Measurements from ENCODE around the gene FHIT. TPM values are rescaled to one million over a fixed set of nuclear protein-coding genes. Genes with fewer than 3 reads are reported as not detected.
A peak's percentile ranks its signal among the peaks of the same experiment; 100 is the strongest.

FHIT gene
- total RNA-seq, 1 experiment from 2014 or later, result 9.8 TPM

DNA sequence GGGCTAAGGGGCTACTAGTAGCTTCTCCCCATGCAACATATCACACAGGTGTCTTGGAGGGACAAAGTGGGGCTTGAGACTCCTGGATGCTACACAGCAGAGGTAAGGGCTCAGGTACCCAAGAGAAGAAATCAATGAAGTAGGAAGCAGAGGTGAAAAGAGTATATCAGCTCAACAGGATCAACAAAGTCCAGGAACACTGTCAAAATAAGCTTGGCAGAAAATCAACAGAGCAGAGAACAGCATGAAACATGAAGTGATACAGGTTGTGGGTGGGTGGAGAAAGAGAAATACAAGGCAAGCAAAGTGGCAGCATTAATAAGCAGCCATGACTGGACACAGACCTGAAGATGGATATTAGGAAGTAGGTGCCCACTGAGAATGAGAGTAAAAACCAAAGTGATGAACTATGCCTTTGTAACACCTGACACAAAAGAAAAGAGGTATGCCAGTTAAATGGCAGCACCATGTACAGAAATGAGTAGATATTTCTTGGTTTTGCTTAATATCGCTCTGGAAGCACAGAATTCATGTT lies 637.4 kb downstream of the FHIT start:
- Histone ChIP-seq H3K36me3 (ENCODE audit: low read depth) (no peaks in the 10 kb centered on the region), H4K20me1 (ENCODE audit: insufficient read depth) (no peaks in the 10 kb centered on the region), H3K4me1 (replicated peaks; ENCODE audit: insufficient read depth) (no peaks in the 10 kb centered on the region), H3K27ac (no peak overlapping the region), H3K27me3 (ENCODE audit: insufficient read depth, low read depth) (no peaks in the 10 kb centered on the region), H3K9me2 (ENCODE audit: insufficient read depth) (no peaks in the 10 kb centered on the region), H3F3A (ENCODE audit: insufficient read depth, low read depth) (no peaks in the 10 kb centered on the region), H2AFZ (no peak overlapping the region), H3K4me2 (no peak overlapping the region), H3K79me2 (ENCODE audit: low read depth) (no peaks in the 10 kb centered on the region), H3K9me3 (ENCODE audit: insufficient read depth, low read depth) (no peaks in the 10 kb centered on the region), H3K4me3 (no peak overlapping the region)
- POLR2A ChIA-PET (ENCODE audit: unreplicated experiment), result no interaction called here
- CTCF ChIA-PET, result no interaction called here
- BruUV-seq (replicated peaks), result no TSS peak
- intact Hi-C loops (cut with micrococcal nuclease; ENCODE audit: unreplicated experiment), result no loop called here
- no peak for TF ChIP-seq EZH2 (IDR thresholded peaks at IDR 0.05; ENCODE audit: low read depth)
- TF ChIP-seq, protein P1, sequence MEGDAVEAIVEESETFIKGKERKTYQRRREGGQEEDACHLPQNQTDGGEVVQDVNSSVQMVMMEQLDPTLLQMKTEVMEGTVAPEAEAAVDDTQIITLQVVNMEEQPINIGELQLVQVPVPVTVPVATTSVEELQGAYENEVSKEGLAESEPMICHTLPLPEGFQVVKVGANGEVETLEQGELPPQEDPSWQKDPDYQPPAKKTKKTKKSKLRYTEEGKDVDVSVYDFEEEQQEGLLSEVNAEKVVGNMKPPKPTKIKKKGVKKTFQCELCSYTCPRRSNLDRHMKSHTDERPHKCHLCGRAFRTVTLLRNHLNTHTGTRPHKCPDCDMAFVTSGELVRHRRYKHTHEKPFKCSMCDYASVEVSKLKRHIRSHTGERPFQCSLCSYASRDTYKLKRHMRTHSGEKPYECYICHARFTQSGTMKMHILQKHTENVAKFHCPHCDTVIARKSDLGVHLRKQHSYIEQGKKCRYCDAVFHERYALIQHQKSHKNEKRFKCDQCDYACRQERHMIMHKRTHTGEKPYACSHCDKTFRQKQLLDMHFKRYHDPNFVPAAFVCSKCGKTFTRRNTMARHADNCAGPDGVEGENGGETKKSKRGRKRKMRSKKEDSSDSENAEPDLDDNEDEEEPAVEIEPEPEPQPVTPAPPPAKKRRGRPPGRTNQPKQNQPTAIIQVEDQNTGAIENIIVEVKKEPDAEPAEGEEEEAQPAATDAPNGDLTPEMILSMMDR (conservative IDR thresholded peaks at IDR 0.05), result no peak
- DNase-seq, result no peak

DNA sequence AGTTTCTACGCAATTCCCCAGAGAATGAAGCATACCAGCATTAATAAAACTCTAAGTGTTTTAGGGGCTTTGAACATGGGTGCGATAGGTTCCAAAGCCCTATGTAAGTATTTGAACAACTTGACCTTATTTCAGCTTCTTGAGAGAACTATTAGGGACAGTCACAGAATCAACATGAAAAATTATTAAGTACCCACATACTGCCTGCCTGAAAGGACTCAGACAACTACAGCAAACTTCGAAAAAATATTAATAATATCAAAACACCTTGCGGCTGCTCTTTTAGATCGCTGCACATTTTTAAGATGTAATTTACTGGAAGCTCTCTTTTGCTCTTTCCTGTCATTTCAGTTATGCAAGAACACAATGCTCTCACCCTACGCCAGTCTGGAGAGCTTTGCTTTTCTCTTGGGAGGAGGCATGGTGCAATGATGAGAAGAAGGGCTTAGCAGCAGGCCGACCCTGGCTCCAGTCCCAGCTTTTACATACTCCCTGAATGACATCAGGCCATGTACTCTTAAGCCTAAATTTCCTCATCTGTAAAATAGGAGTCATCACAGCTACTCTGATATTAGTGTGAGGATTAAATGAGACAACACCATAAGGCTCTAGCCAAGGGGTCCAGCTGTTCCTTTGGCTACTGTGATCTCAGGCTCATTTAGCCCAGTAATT lies 640.7 kb downstream of the FHIT start:
- Histone ChIP-seq H3K4me3 (no peak overlapping the region), H3K9me2 (ENCODE audit: insufficient read depth) (no peaks in the 10 kb centered on the region), H2AFZ (no peak overlapping the region), H3F3A (ENCODE audit: insufficient read depth, low read depth) (no peaks in the 10 kb centered on the region), H3K4me2 (no peak overlapping the region), H3K36me3 (ENCODE audit: low read depth) (no peaks in the 10 kb centered on the region), H3K27ac (no peak overlapping the region), H3K79me2 (ENCODE audit: low read depth) (no peaks in the 10 kb centered on the region), H3K9me3 (ENCODE audit: insufficient read depth, low read depth) (no peaks in the 10 kb centered on the region), H3K4me1 (replicated peaks; ENCODE audit: insufficient read depth) (no peaks in the 10 kb centered on the region), H4K20me1 (ENCODE audit: insufficient read depth) (no peaks in the 10 kb centered on the region), H3K27me3 (ENCODE audit: insufficient read depth, low read depth) (no peaks in the 10 kb centered on the region)
- intact Hi-C loops (cut with micrococcal nuclease; ENCODE audit: unreplicated experiment), result no loop called here
- POLR2A ChIA-PET (ENCODE audit: unreplicated experiment), result no interaction called here
- CTCF ChIA-PET, result no interaction called here
- TF ChIP-seq, protein P1 (conservative IDR thresholded peaks at IDR 0.05), result no peak
- TF ChIP-seq EZH2 (IDR thresholded peaks at IDR 0.05; ENCODE audit: low read depth), result no peak
- no peak for DNase-seq
- BruUV-seq (replicated peaks), result no TSS peak

DNA sequence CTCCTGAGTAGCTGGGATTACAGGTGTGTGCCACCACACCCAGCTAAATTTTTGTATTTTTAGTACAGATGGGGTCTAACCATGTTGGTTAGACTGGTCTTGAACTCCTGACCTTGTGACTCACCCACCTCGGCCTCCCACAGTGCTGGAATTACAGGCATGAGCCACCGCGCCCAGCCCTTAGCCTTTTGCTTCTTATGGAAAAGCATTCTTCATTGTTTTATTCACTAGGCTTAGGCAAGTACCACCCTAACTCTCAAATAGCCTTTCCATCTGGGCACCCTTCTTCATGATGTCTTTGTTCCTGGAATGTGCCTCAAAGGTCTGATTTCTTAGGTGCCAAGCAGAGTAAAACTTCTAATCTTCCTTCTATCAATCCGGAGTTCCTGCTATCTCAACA lies 641.8 kb downstream of the FHIT start:
- no peaks in the 10 kb centered on the region for H3K9me3 ChIP-seq (ENCODE audit: insufficient read depth, low read depth)
- intact Hi-C loops (cut with micrococcal nuclease; ENCODE audit: unreplicated experiment), result no loop called here
- ChIA-PET POLR2A (ENCODE audit: unreplicated experiment) (no interaction called here), CTCF (no interaction called here)
- no peaks in the 10 kb centered on the region for H4K20me1 ChIP-seq (ENCODE audit: insufficient read depth)
- H3K9me2 ChIP-seq (ENCODE audit: insufficient read depth), result no peaks in the 10 kb centered on the region
- no peak overlapping the region for H3K4me2 ChIP-seq
- H3K36me3 ChIP-seq (ENCODE audit: low read depth), result no peaks in the 10 kb centered on the region
- no peaks in the 10 kb centered on the region for H3K79me2 ChIP-seq (ENCODE audit: low read depth)
- H3K4me3 ChIP-seq, result no peak overlapping the region
- no peak overlapping the region for H3K27ac ChIP-seq
- BruUV-seq (replicated peaks), result no TSS peak
- H2AFZ ChIP-seq, result no peak overlapping the region
- no peaks in the 10 kb centered on the region for H3K4me1 ChIP-seq (replicated peaks; ENCODE audit: insufficient read depth)
- TF ChIP-seq, protein P1 (conservative IDR thresholded peaks at IDR 0.05), result no peak
- no peak for TF ChIP-seq EZH2 (IDR thresholded peaks at IDR 0.05; ENCODE audit: low read depth)
- peak in 1 of 2 experiments; percentile 37 for DNase-seq
- H3F3A ChIP-seq (ENCODE audit: insufficient read depth, low read depth), result no peaks in the 10 kb centered on the region
- H3K27me3 ChIP-seq (ENCODE audit: insufficient read depth, low read depth), result no peaks in the 10 kb centered on the region

Data from PC-9 (cell line).